SK-N-SH (cell line): ENCODE measurements around the gene MTRF1. TPM values are rescaled to one million over a fixed set of nuclear protein-coding genes. Genes with fewer than 3 reads are reported as not detected.

ENCODE experiments used
- CTCF ChIA-PET: fragments of 300-600, 350-600 bp; formaldehyde crosslinking; extraction: SDS; loops from one replicate; lab custom pipeline; 2021; lab: Yijun Ruan, JAX
- POLR2A ChIA-PET: fragments of 350-600 bp; sonication (Branson Sonifier 250); formaldehyde crosslinking; extraction: SDS; loops from one replicate; lab custom pipeline; 2020; ENCODE audit warnings: antibody characterized with exemption, inconsistent platforms; lab: Yijun Ruan, JAX
- DNase-seq: peaks from one replicate; pipeline ENCODE4 v3.0.0; 2012
- H2AFZ ChIP-seq: fragments of 200-600 bp; sonication (generic); 2 replicates; pipeline ENCODE4 v1.8.1; 2016; ENCODE audit warnings: antibody characterized with exemption, mild to moderate bottlenecking, low read depth
- H3F3A ChIP-seq: fragments of 200-600 bp; sonication (generic); replicated peaks from 2 replicates; pipeline ENCODE3; 2016; ENCODE audit warnings: antibody characterized with exemption, mild to moderate bottlenecking; ENCODE audit not compliant: insufficient read depth
- H3K27ac ChIP-seq, 2 experiments: fragments of 200-500 bp in 1 of 2; fragments of 200-600 bp in 1 of 2; sonication (Bioruptor generic) in 1 of 2; sonication (generic), shearing (Covaris generic) in 1 of 2; 2 replicates each; pipeline versions ENCODE4 v1.5.1 to v1.6.1; 2014 to 2016; ENCODE audit warnings: low read depth in 2 of 2, inconsistent platforms in 1 of 2, low read length in 1 of 2, mild to moderate bottlenecking in 1 of 2, mixed read lengths in 1 of 2
- H3K27me3 ChIP-seq: fragments of 200-600 bp; sonication (generic), shearing (Covaris generic); 2 replicates; pipeline ENCODE4 v1.6.1; 2016; ENCODE audit warnings: mixed run types; ENCODE audit not compliant: insufficient read depth
- H3K36me3 ChIP-seq, 2 experiments: fragments of 200-500 bp in 1 of 2; fragments of 200-600 bp in 1 of 2; sonication (Bioruptor generic) in 1 of 2; sonication (generic) in 1 of 2; replicated peaks in 1 of 2; 2 replicates each; pipeline versions ENCODE3 to v1.5.1; 2014 to 2016; ENCODE audit warnings: low read length in 1 of 2, mild to moderate bottlenecking in 1 of 2; ENCODE audit not compliant: insufficient read depth in 2 of 2, control insufficient read depth in 1 of 2
- H3K4me1 ChIP-seq, 2 experiments: fragments of 200-500 bp in 1 of 2; fragments of 200-600 bp in 1 of 2; sonication (Bioruptor generic) in 1 of 2; sonication (generic), shearing (Covaris generic) in 1 of 2; 2 replicates each; pipeline versions ENCODE4 v1.5.1 to v1.6.1; 2014 to 2016; ENCODE audit warnings: low read depth in 1 of 2, low read length in 1 of 2, mixed run types in 1 of 2; ENCODE audit not compliant: insufficient read depth in 2 of 2, control insufficient read depth in 1 of 2
- H3K4me2 ChIP-seq: fragments of 200-600 bp; sonication (generic), shearing (Covaris generic); 2 replicates; pipeline ENCODE4 v1.6.1; 2017; ENCODE audit warnings: mixed run types
- H3K4me3 ChIP-seq, 2 experiments: fragments of 200-500 bp in 1 of 2; fragments of 200-600 bp in 1 of 2; sonication (Bioruptor generic) in 1 of 2; sonication (generic), shearing (Covaris generic) in 1 of 2; 2 replicates each; pipeline versions ENCODE4 v1.5.1 to v1.8.1; 2014 to 2016; ENCODE audit warnings: low read depth in 2 of 2, inconsistent platforms in 1 of 2, low read length in 1 of 2, mild to moderate bottlenecking in 1 of 2, mixed read lengths in 1 of 2, moderate library complexity in 1 of 2
- H3K79me2 ChIP-seq: fragments of 200-600 bp; sonication (generic); 2 replicates; pipeline ENCODE4 v1.8.1; 2017; ENCODE audit warnings: mild to moderate bottlenecking; ENCODE audit not compliant: insufficient read depth
- H3K9ac ChIP-seq: fragments of 200-600 bp; sonication (generic); 2 replicates; pipeline ENCODE4 v1.6.1; 2017; ENCODE audit warnings: mixed run types
- H3K9me2 ChIP-seq: fragments of 200-600 bp; sonication (generic); 2 replicates; pipeline ENCODE4 v1.6.1; 2017; ENCODE audit warnings: mixed run types
- H3K9me3 ChIP-seq: fragments of 200-600 bp; sonication (generic); 2 replicates; pipeline ENCODE4 v1.6.1; 2017; ENCODE audit warnings: mixed run types, mild to moderate bottlenecking, moderate library complexity
- H4K20me1 ChIP-seq: fragments of 200-600 bp; sonication (generic); 2 replicates; pipeline ENCODE4 v1.6.1; 2017; ENCODE audit warnings: mild to moderate bottlenecking, mixed run types; ENCODE audit not compliant: insufficient read depth
- FOXM1 ChIP-seq: IDR thresholded peaks from 2 replicates; pipeline ENCODE4 v1.4.0; 2012; ENCODE audit warnings: low read depth, mild to moderate bottlenecking
- MXI1 ChIP-seq: IDR thresholded peaks from 2 replicates; pipeline ENCODE4 v1.6.1; 2012; ENCODE audit warnings: mild to moderate bottlenecking, low read depth, low read length, improper control_type of control experiment
- NFIC ChIP-seq: IDR thresholded peaks from 2 replicates; pipeline ENCODE4 v1.4.0; 2012; ENCODE audit warnings: borderline replicate concordance
- POLR2AphosphoS5 ChIP-seq: IDR thresholded peaks from 2 replicates; pipeline ENCODE4 v1.6.1; 2012; ENCODE audit warnings: low read depth, low read length
- RXRA ChIP-seq: IDR thresholded peaks from 2 replicates; pipeline ENCODE4 v1.4.0; 2012; ENCODE audit warnings: low read depth, mild to moderate bottlenecking, borderline replicate concordance
- TCF12 ChIP-seq: IDR thresholded peaks from 2 replicates; pipeline ENCODE4 v1.4.0; 2012
- YY1 ChIP-seq: IDR thresholded peaks from 2 replicates; pipeline ENCODE4 v1.4.0; 2012; ENCODE audit warnings: low read depth, mild to moderate bottlenecking
- WGBS: methylation state at CpG from one replicate; pipeline ENCODE4 v1.1.6; 2017; ENCODE audit warnings: low lambda C conversion rate; 5-methylcytosine and 5-hydroxymethylcytosine counted together
- polyA plus RNA-seq, 3 experiments: library from polyadenylated mRNA; depleted of rRNA; stranded (reverse); fragments of >200 nt; gene quantifications; 2 replicates each; pipeline ENCODE4 v1.2.3, GENCODE V29; 2012
- TF ChIP-seq, protein P1 (sequence below): IDR thresholded peaks from 2 replicates; pipeline ENCODE4 v1.4.0; 2012; ENCODE audit warnings: low read depth
- TF ChIP-seq, protein P2 (sequence below): fragments of 150-350 bp; IDR thresholded peaks from 2 replicates; pipeline ENCODE4 v1.6.1; 2017; ENCODE audit warnings: antibody characterized with exemption, low read length, low read depth, borderline replicate concordance
- TF ChIP-seq, protein P3 (sequence below): fragments of 200-600 bp; sonication (generic); IDR thresholded peaks from 2 replicates; pipeline ENCODE4 v1.6.1; 2017; ENCODE audit warnings: antibody characterized with exemption, mild to moderate bottlenecking, moderate library complexity
- TF ChIP-seq, protein P4 (sequence below): IDR thresholded peaks from 2 replicates; pipeline ENCODE4 v1.4.0; 2012; ENCODE audit warnings: low read depth, borderline replicate concordance

Gene MTRF1
- polyA plus RNA-seq, 1 of the 3 experiments (the other 2 are of a cell fraction) = 9.2 TPM

DNA sequence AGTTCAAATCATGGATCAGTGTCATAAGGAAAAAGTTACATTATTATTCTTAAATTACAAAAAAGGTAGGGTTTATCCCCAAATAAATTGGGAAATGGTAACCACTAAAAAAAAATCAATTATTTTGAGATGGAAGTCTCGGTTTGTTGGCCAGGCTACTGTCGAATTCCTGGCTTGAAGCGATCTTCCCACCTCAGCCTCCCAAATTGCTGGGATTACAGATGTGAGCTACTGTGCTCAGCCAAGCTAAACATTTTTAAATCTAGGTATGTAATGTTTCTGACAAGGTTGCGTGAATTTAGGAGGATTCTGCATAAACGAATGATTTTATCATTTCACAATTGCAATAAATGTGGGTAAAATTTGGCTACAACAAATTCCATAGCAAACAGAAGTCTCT, 49.7 kb upstream of the MTRF1 start:
- Histone ChIP-seq H3K4me2 (peak overlapping the region; percentile 69), H2AFZ (no peak overlapping the region), H3K79me2 (peaks cover 69% of the 10 kb centered on the region), H3K9me3 (no peaks in the 10 kb centered on the region), H4K20me1 (peaks cover 36% of the 10 kb centered on the region), H3K27ac (no peak overlapping the region), H3K4me1 (peaks cover 3 to 18% of the 10 kb centered on the region in 2 experiments), H3K9ac (peak overlapping the region; percentile 95; the same call in 1 of the 2 replicates), H3F3A (peaks cover 5% of the 10 kb centered on the region), H3K36me3 (peaks cover 0 to 13% of the 10 kb centered on the region in 2 experiments), H3K4me3 (peak overlapping the region; percentile 81 to 88), H3K27me3 (no peaks in the 10 kb centered on the region), H3K9me2 (no peaks in the 10 kb centered on the region)
- TF ChIP-seq, protein P1, sequence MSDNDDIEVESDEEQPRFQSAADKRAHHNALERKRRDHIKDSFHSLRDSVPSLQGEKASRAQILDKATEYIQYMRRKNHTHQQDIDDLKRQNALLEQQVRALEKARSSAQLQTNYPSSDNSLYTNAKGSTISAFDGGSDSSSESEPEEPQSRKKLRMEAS = no peak
- TF ChIP-seq TCF12 (no peak), NFIC (no peak), YY1 (no peak), POLR2AphosphoS5 (no peak)
- TF ChIP-seq, protein P2, sequence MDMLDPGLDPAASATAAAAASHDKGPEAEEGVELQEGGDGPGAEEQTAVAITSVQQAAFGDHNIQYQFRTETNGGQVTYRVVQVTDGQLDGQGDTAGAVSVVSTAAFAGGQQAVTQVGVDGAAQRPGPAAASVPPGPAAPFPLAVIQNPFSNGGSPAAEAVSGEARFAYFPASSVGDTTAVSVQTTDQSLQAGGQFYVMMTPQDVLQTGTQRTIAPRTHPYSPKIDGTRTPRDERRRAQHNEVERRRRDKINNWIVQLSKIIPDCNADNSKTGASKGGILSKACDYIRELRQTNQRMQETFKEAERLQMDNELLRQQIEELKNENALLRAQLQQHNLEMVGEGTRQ = no peak
- TF ChIP-seq, protein P3, sequence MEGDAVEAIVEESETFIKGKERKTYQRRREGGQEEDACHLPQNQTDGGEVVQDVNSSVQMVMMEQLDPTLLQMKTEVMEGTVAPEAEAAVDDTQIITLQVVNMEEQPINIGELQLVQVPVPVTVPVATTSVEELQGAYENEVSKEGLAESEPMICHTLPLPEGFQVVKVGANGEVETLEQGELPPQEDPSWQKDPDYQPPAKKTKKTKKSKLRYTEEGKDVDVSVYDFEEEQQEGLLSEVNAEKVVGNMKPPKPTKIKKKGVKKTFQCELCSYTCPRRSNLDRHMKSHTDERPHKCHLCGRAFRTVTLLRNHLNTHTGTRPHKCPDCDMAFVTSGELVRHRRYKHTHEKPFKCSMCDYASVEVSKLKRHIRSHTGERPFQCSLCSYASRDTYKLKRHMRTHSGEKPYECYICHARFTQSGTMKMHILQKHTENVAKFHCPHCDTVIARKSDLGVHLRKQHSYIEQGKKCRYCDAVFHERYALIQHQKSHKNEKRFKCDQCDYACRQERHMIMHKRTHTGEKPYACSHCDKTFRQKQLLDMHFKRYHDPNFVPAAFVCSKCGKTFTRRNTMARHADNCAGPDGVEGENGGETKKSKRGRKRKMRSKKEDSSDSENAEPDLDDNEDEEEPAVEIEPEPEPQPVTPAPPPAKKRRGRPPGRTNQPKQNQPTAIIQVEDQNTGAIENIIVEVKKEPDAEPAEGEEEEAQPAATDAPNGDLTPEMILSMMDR = no peak
- POLR2A ChIA-PET = no interaction called here
- CTCF ChIA-PET = interaction anchor here (1.2 kb wide), 1 partner anchor 21 kb away, joined by 4 read pairs; no protein-coding TSS in a partner anchor
- 54% methylated on average over 5 of the region's 5 CpGs for WGBS
- DNase-seq = no peak

DNA sequence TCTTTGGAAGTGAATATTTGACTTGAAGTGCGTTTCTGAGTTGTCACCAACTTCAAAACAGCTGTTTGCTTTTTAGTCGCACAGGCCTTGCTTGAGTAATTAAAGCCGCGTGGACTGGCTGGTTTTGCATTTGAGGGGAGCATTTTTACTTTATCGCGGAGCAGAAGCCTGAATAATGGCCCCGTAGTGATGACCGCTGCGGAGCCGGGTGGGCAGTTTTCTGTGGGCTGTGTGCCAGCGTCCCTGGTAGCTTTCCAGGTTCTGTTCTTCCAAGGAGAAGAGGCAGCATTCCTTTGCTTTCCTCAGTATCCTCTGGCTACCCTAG, 48.8 kb upstream of the MTRF1 start:
- WGBS = 0% methylated on average over 11 of the region's 11 CpGs
- peak; percentile 62 for DNase-seq
- H3K79me2 ChIP-seq = peaks cover 59% of the 10 kb centered on the region
- TF ChIP-seq, protein P4, sequence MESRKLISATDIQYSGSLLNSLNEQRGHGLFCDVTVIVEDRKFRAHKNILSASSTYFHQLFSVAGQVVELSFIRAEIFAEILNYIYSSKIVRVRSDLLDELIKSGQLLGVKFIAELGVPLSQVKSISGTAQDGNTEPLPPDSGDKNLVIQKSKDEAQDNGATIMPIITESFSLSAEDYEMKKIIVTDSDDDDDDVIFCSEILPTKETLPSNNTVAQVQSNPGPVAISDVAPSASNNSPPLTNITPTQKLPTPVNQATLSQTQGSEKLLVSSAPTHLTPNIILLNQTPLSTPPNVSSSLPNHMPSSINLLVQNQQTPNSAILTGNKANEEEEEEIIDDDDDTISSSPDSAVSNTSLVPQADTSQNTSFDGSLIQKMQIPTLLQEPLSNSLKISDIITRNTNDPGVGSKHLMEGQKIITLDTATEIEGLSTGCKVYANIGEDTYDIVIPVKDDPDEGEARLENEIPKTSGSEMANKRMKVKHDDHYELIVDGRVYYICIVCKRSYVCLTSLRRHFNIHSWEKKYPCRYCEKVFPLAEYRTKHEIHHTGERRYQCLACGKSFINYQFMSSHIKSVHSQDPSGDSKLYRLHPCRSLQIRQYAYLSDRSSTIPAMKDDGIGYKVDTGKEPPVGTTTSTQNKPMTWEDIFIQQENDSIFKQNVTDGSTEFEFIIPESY = no peak
- peak; percentile 55 for TF ChIP-seq NFIC
- no peak for TF ChIP-seq RXRA
- TF ChIP-seq, protein P1 = peak; percentile 57
- no peak for TF ChIP-seq FOXM1
- TF ChIP-seq MXI1 = peak; percentile 85
- peak overlapping the region; percentile 81 to 88 for H3K4me3 ChIP-seq
- CTCF ChIA-PET = no interaction called here
- no peaks in the 10 kb centered on the region for H3K9me3 ChIP-seq
- peak overlapping the region; percentile 87 to 90 for H3K27ac ChIP-seq
- peak overlapping the region; percentile 93; the same call in 1 of the 2 replicates for H2AFZ ChIP-seq
- H3K9me2 ChIP-seq = no peaks in the 10 kb centered on the region
- H3K27me3 ChIP-seq = no peaks in the 10 kb centered on the region
- peaks cover 4 to 18% of the 10 kb centered on the region in 2 experiments for H3K4me1 ChIP-seq
- H4K20me1 ChIP-seq = peaks cover 36% of the 10 kb centered on the region
- peaks cover 0 to 6% of the 10 kb centered on the region in 2 experiments for H3K36me3 ChIP-seq
- peaks cover 5% of the 10 kb centered on the region for H3F3A ChIP-seq
- POLR2A ChIA-PET = no interaction called here
- peak overlapping the region; percentile 95 for H3K9ac ChIP-seq
- peak overlapping the region; percentile 69 for H3K4me2 ChIP-seq
